ENCODE results near the gene PALLD. TPM values are rescaled to one million over a fixed set of nuclear protein-coding genes. Genes with fewer than 3 reads are reported as not detected.

PALLD gene
- total and polyA plus RNA-seq, 2 experiments from 2014 or later = 17.9 to 30.5 TPM

- Histone ChIP-seq H3K9me2 (ENCODE audit: insufficient read depth) (no peaks in the 10 kb centered on the region), H3F3A (ENCODE audit: insufficient read depth) (peaks cover 47% of the 10 kb centered on the region), H3K36me3 (ENCODE audit: low read depth) (peaks cover 10% of the 10 kb centered on the region), H3K9ac (peak overlapping the region; percentile 82), H4K20me1 (ENCODE audit: insufficient read depth) (no peaks in the 10 kb centered on the region), H2AFZ (peak overlapping the region; percentile 86), H3K27me3 (replicated peaks; ENCODE audit: insufficient read depth) (no peaks in the 10 kb centered on the region), H3K4me2 (ENCODE audit: unreplicated experiment) (peak overlapping the region; percentile 79), H3K79me2 (ENCODE audit: insufficient read depth) (no peaks in the 10 kb centered on the region; the same call in 1 of the 2 replicates), H3K4me1 (ENCODE audit: insufficient read depth) (peaks cover 41% of the 10 kb centered on the region), H3K27ac (peak overlapping the region; percentile 46), H3K4me3 (peak overlapping the region; percentile 70), H3K9me3 (ENCODE audit: low read depth) (no peaks in the 10 kb centered on the region)
- TF ChIP-seq EZH2phosphoT487 (IDR thresholded peaks at IDR 0.05; ENCODE audit: insufficient read depth, low read depth) (no peak), EZH2 (IDR thresholded peaks at IDR 0.05; ENCODE audit: insufficient read depth, poor library complexity, severe bottlenecking) (no peak)
- WGBS, 2 experiments (ENCODE audit: low coverage in 1 of 2, low lambda C conversion rate in 2 of 2, missing lambda C conversion rate in 2 of 2) = 48 to 53% methylated on average over 2 of the region's 2 CpGs
- in situ Hi-C loops (cut with MboI) = no loop called here
- DNase-seq = peak; percentile 30
These were observed 381.8 kb downstream of the PALLD start for GRCh38 chr4:168878623-168879022.

- Histone ChIP-seq H4K20me1 (ENCODE audit: insufficient read depth) (no peaks in the 10 kb centered on the region), H3K9ac (0 out of 2 replicates have a peak overlapping the region, but pooled peaks have one; percentile 82), H3K27ac (no peak overlapping the region; the same call in 1 of the 2 replicates)
These were observed 382.3 kb downstream of the PALLD start for GRCh38 chr4:168879188-168879587.

GRCh38 chr4:168880072-168880675 is 383.3 kb downstream of the PALLD start:
- WGBS, 2 experiments (ENCODE audit: low coverage in 1 of 2, low lambda C conversion rate in 2 of 2, missing lambda C conversion rate in 2 of 2) = 11 to 16% methylated on average over 6 of the region's 6 CpGs
- peak; percentile 51 for DNase-seq
- Histone ChIP-seq H3K4me1 (ENCODE audit: insufficient read depth) (peaks cover 49% of the 10 kb centered on the region), H3K4me3 (no peak overlapping the region; the same call in 1 of the 2 replicates), H3K9ac (no peak overlapping the region), H3K9me3 (ENCODE audit: low read depth) (no peaks in the 10 kb centered on the region), H3K27me3 (replicated peaks; ENCODE audit: insufficient read depth) (no peaks in the 10 kb centered on the region), H3K4me2 (ENCODE audit: unreplicated experiment) (peak overlapping the region; percentile 79), H3F3A (ENCODE audit: insufficient read depth) (peaks cover 51% of the 10 kb centered on the region), H3K36me3 (ENCODE audit: low read depth) (peaks cover 10% of the 10 kb centered on the region), H3K27ac (no peak overlapping the region), H3K9me2 (ENCODE audit: insufficient read depth) (no peaks in the 10 kb centered on the region), H2AFZ (no peak overlapping the region), H3K79me2 (ENCODE audit: insufficient read depth) (no peaks in the 10 kb centered on the region; the same call in 1 of the 2 replicates), H4K20me1 (ENCODE audit: insufficient read depth) (no peaks in the 10 kb centered on the region)
- no peak for TF ChIP-seq EZH2 (IDR thresholded peaks at IDR 0.05; ENCODE audit: insufficient read depth, poor library complexity, severe bottlenecking)
- TF ChIP-seq EZH2phosphoT487 (IDR thresholded peaks at IDR 0.05; ENCODE audit: insufficient read depth, low read depth) = no peak
- in situ Hi-C loops (cut with MboI) = no loop called here

More at GRCh38 chr4:168879188-168879587, 382.3 kb downstream of the PALLD start:
- Histone ChIP-seq H3F3A (ENCODE audit: insufficient read depth) (peaks cover 51% of the 10 kb centered on the region), H3K36me3 (ENCODE audit: low read depth) (peaks cover 10% of the 10 kb centered on the region), H3K9me3 (ENCODE audit: low read depth) (no peaks in the 10 kb centered on the region), H3K4me3 (peak overlapping the region; percentile 70), H3K79me2 (ENCODE audit: insufficient read depth) (no peaks in the 10 kb centered on the region; the same call in 1 of the 2 replicates), H3K9me2 (ENCODE audit: insufficient read depth) (no peaks in the 10 kb centered on the region), H3K4me2 (ENCODE audit: unreplicated experiment) (peak overlapping the region; percentile 79), H2AFZ (no peak overlapping the region), H3K27me3 (replicated peaks; ENCODE audit: insufficient read depth) (no peaks in the 10 kb centered on the region), H3K4me1 (ENCODE audit: insufficient read depth) (peaks cover 47% of the 10 kb centered on the region)
- TF ChIP-seq EZH2phosphoT487 (IDR thresholded peaks at IDR 0.05; ENCODE audit: insufficient read depth, low read depth) (no peak), EZH2 (IDR thresholded peaks at IDR 0.05; ENCODE audit: insufficient read depth, poor library complexity, severe bottlenecking) (no peak)
- no peak for DNase-seq
- in situ Hi-C loops (cut with MboI) = no loop called here

GRCh38 chr4:168880811-168881595 is 384.2 kb downstream of the PALLD start:
- H3K9me2 ChIP-seq (ENCODE audit: insufficient read depth) = no peaks in the 10 kb centered on the region
- H3K4me3 ChIP-seq = no peak overlapping the region
- H3K27ac ChIP-seq = no peak overlapping the region
- no peak overlapping the region for H3K9ac ChIP-seq
- no peaks in the 10 kb centered on the region for H3K27me3 ChIP-seq (replicated peaks; ENCODE audit: insufficient read depth)
- DNase-seq = no peak
- H3K4me1 ChIP-seq (ENCODE audit: insufficient read depth) = peaks cover 49% of the 10 kb centered on the region
- 90 to 93% methylated on average over 8 of the region's 8 CpGs for WGBS, 2 experiments (ENCODE audit: low coverage in 1 of 2, low lambda C conversion rate in 2 of 2, missing lambda C conversion rate in 2 of 2)
- in situ Hi-C loops (cut with MboI) = no loop called here
- H3K4me2 ChIP-seq (ENCODE audit: unreplicated experiment) = peak overlapping the region; percentile 79
- no peaks in the 10 kb centered on the region for H3K9me3 ChIP-seq (ENCODE audit: low read depth)
- peaks cover 51% of the 10 kb centered on the region for H3F3A ChIP-seq (ENCODE audit: insufficient read depth)
- no peak overlapping the region for H2AFZ ChIP-seq
- TF ChIP-seq EZH2phosphoT487 (IDR thresholded peaks at IDR 0.05; ENCODE audit: insufficient read depth, low read depth) = no peak
- no peak for TF ChIP-seq EZH2 (IDR thresholded peaks at IDR 0.05; ENCODE audit: insufficient read depth, poor library complexity, severe bottlenecking)
- peaks cover 10% of the 10 kb centered on the region for H3K36me3 ChIP-seq (ENCODE audit: low read depth)
- no peaks in the 10 kb centered on the region for H4K20me1 ChIP-seq (ENCODE audit: insufficient read depth)
- H3K79me2 ChIP-seq (ENCODE audit: insufficient read depth) = no peaks in the 10 kb centered on the region; the same call in 1 of the 2 replicates

Measured in GM23248 (cell line).